Astrocyte of the spinal cord (primary cell): ENCODE measurements around the gene LSM14A.

Experiments
- DNase-seq: peaks from one replicate; pipeline ENCODE4 v3.0.0; 2011; ENCODE audit warnings: low read depth, low spot score
- H3K4me3 ChIP-seq: 2 replicates; pipeline ENCODE4 v1.5.1; 2011; ENCODE audit warnings: low read depth, mild to moderate bottlenecking, low read length, moderate library complexity
- in situ Hi-C: cut with HindIII; loops from 2 replicates; pipeline ENCODE4 v1.10.0; 2017; ENCODE audit warnings: low sequenced_read_pairs
- TF ChIP-seq, protein P1 (sequence below): IDR thresholded peaks from 2 replicates; pipeline ENCODE4 v1.5.1; 2012; ENCODE audit warnings: low read depth, mild to moderate bottlenecking, low read length, inconsistent platforms

LSM14A gene

GRCh38 chr19:34178274-34178610 lies 5.9 kb downstream of the LSM14A start:
- no peak for DNase-seq
- no peak overlapping the region for H3K4me3 ChIP-seq
- in situ Hi-C loops, result no loop called here
- TF ChIP-seq, protein P1, sequence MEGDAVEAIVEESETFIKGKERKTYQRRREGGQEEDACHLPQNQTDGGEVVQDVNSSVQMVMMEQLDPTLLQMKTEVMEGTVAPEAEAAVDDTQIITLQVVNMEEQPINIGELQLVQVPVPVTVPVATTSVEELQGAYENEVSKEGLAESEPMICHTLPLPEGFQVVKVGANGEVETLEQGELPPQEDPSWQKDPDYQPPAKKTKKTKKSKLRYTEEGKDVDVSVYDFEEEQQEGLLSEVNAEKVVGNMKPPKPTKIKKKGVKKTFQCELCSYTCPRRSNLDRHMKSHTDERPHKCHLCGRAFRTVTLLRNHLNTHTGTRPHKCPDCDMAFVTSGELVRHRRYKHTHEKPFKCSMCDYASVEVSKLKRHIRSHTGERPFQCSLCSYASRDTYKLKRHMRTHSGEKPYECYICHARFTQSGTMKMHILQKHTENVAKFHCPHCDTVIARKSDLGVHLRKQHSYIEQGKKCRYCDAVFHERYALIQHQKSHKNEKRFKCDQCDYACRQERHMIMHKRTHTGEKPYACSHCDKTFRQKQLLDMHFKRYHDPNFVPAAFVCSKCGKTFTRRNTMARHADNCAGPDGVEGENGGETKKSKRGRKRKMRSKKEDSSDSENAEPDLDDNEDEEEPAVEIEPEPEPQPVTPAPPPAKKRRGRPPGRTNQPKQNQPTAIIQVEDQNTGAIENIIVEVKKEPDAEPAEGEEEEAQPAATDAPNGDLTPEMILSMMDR, result no peak

DNA sequence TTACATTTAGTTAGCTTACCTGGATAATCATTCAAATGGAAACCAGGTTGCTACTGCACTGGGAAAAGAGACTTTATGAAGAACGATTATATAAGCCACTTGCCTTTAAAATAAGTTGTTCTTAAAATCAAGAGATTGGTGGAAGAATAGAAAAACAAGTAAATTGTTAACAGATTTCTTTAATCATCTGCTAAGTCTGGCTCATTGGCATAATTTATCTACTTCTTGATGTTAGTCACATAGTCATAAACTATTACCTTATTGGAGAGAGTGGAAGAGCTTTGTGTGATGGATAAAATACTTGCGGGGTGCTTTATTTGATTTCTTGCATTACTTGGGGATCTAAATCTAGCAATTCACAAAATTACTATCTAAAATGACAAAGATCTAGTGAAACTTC lies 6.8 kb downstream of the LSM14A start:
- in situ Hi-C loops, result no loop called here
- H3K4me3 ChIP-seq, result no peak overlapping the region
- no peak for DNase-seq
- TF ChIP-seq, protein P1, result no peak

- no peak for DNase-seq
- TF ChIP-seq, protein P1, result no peak
- in situ Hi-C loops, result no loop called here
- no peak overlapping the region for H3K4me3 ChIP-seq
These were observed 8.0 kb downstream of the LSM14A start for GRCh38 chr19:34180273-34180672.

DNA sequence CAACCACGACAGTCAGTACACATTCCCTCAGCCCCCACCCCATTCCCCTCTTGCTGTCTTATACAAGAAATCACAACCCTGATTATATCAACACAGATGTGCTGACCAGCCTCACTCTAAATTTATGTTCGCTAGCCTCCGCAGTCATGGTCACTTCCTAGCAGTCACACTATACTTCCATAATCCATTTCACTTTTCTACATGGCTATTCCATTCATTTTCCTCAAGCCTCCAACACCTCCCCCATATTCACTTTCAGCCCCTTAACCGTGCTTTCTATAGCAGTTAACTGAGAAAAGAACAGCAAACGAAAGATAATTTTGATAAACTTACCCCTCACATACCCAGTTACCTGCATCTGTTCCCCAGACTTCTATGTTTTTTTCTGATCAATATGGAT lies 8.4 kb downstream of the LSM14A start:
- TF ChIP-seq, protein P1, result no peak

GRCh38 chr19:34181111-34181864 lies 9.0 kb downstream of the LSM14A start:
- in situ Hi-C loops, result no loop called here
- no peak overlapping the region for H3K4me3 ChIP-seq
- no peak for DNase-seq
- TF ChIP-seq, protein P1, result no peak

More for the DNA sequence above, 8.4 kb downstream of the LSM14A start:
- no peak overlapping the region for H3K4me3 ChIP-seq
- no peak for DNase-seq
- in situ Hi-C loops, result no loop called here

GRCh38 chr19:34182125-34182524 lies 9.8 kb downstream of the LSM14A start:
- TF ChIP-seq, protein P1, result no peak
- no peak overlapping the region for H3K4me3 ChIP-seq
- DNase-seq, result no peak
- in situ Hi-C loops, result no loop called here
